GM19035 (cell line): ENCODE results near the gene DNAH5.

Experiments used
- ATAC-seq: cut with Tn5 transposase; IDR thresholded peaks from one replicate; pipeline ENCODE4 v1.9.1; 2021; ENCODE audit not compliant: unreplicated experiment

Gene DNAH5

DNA sequence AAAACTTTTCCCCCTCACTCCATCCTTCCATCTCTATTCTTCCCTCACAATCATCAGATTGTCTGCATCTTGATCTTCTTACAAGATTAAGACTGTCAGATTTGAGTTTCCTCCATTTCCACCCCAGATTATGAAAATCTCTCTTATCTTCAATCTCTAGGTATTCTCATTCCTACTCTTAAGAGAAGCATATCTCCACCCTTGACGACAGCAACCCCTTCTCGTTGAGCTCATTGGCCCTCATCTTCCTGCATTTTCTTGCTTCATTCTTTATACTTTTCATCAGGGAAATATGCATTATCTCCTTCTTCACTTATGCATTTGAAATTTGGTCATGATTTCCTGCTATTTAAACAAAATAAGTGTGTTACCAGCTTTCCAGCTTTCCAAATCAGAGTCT, 301.3 kb downstream of the DNAH5 start:
- no peak for ATAC-seq
